OCI-LY1 (cell line): ENCODE data around the gene CDPF1.

Source experiments
- EZH2 ChIP-seq: fragments of 200-600 bp; sonication (generic), shearing (Covaris generic); IDR thresholded peaks from 2 replicates; pipeline ENCODE4 v1.8.0; 2017; ENCODE audit warnings: borderline replicate concordance, mixed run types, mild to moderate bottlenecking, antibody characterized with exemption, low read length, moderate library complexity, mixed read lengths
- TF ChIP-seq, protein P1 (sequence below): fragments of 200-600 bp; sonication (generic), shearing (Covaris generic); IDR thresholded peaks from 2 replicates; pipeline ENCODE4 v1.5.1; 2017; ENCODE audit warnings: mild to moderate bottlenecking, antibody characterized with exemption, low read length, moderate library complexity, mixed read lengths

DNA sequence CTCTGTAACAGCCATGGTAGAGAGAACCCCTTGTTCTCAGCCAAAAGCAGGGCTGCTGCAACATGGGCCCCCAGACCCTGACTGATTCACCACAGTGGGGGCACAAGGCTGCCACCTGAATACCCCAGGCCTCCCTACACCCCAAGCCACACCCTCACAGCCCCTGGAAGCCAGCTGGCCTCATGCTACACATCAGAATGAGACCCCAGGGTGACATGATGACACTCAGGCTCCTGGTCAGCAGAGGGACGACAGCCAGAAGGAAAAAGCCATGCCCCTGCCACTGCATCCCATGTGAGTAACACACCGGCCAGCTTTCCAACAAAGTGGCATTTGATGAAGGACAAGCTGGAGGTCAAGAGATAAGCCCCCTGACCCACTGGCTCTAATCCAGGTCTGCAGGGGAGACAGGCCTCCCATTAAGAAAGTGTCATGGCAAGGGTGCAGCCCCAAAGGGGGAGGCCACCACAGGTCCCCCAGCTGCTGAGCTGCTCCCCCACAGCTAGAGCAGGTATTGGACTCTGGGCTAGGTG is 2.6 kb downstream of the CDPF1 start:
- TF ChIP-seq, protein P1, sequence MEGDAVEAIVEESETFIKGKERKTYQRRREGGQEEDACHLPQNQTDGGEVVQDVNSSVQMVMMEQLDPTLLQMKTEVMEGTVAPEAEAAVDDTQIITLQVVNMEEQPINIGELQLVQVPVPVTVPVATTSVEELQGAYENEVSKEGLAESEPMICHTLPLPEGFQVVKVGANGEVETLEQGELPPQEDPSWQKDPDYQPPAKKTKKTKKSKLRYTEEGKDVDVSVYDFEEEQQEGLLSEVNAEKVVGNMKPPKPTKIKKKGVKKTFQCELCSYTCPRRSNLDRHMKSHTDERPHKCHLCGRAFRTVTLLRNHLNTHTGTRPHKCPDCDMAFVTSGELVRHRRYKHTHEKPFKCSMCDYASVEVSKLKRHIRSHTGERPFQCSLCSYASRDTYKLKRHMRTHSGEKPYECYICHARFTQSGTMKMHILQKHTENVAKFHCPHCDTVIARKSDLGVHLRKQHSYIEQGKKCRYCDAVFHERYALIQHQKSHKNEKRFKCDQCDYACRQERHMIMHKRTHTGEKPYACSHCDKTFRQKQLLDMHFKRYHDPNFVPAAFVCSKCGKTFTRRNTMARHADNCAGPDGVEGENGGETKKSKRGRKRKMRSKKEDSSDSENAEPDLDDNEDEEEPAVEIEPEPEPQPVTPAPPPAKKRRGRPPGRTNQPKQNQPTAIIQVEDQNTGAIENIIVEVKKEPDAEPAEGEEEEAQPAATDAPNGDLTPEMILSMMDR = no peak
- TF ChIP-seq EZH2 = no peak
